PC-9 (cell line): ENCODE measurements around the gene GPR141.

ENCODE experiments used
- CTCF ChIP-seq: fragments of 200-600 bp; sonication (generic); conservative IDR thresholded peaks from 2 replicates; pipeline ENCODE4 v1.6.1; 2017; ENCODE audit warnings: mixed run types, antibody characterized with exemption, mild to moderate bottlenecking, moderate library complexity
- EZH2 ChIP-seq: fragments of 200-600 bp; sonication (generic); IDR thresholded peaks from 2 replicates; pipeline ENCODE4 v1.8.0; 2017; ENCODE audit warnings: antibody characterized with exemption, low read depth

- TF ChIP-seq CTCF, result no peak
- no peak for TF ChIP-seq EZH2
Measured at GRCh38 chr7:37709631-37710509, 26.3 kb downstream of the GPR141 start.
